GM10847 (cell line): ENCODE data around the gene FBXW11.

Experiments used
- POLR2A ChIP-seq: IDR thresholded peaks from 2 replicates; pipeline ENCODE4 v1.6.1; 2011; ENCODE audit not compliant: insufficient read length; ENCODE audit errors: extremely low read depth

Gene FBXW11

DNA sequence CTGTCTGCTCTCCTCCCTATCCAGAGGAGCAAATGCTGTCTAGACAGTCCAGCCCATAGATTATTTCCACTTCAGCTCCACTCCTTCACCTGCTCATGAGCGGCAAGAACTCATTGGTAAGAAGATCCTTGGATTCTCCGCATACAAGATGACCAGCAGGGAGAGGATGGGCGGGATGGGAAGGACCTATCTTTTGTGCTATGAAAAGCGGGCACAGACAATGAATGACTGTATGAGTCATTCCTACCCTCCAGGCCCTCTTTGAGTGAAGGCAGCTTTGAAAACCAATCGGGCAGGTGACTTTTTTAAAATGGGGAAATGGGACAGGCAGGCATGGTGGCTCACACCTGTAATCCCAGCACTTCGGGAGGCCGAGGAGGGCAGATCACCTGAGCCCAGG lies 171.4 kb downstream of the FBXW11 start:
- TF ChIP-seq POLR2A: no peak

DNA sequence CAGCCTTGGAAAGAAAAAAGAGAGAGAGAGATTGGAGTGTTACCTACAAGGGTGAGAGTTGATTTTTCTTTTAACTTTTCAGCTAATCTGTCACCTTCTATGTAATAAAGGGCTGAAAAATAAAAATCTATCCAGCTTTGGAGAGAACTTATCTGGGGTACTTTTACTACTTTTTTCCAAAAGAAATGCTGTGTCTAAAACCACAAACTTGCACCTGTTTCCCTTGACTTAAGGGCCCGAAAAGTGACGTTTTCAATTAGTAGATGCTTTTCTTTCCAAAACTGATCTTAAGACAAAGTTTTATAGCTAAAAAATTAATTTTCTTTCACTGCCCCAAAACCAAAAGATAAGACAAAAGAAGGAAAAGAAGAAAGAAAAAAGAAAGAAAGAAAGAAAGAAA lies 172.0 kb downstream of the FBXW11 start:
- no peak for TF ChIP-seq POLR2A

DNA sequence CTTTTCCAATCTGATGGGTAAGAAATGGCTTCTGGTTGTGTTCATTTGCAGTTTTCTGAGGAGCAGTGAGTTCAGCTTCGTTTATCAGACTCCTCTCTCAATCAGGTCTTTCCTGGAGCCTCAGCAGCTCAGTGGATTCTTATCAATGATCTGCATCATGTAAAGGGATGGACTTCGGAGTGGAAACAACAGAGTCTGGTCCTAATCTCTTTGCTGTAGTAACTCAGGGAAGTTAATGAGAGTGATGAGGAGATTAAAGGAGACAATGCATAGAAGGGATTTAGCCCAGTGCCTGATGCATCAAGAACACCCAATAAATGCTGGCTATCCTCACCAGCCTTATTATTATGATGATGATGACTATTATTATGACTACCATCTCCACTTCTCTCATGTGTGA lies 173.7 kb downstream of the FBXW11 start:
- no peak for TF ChIP-seq POLR2A

DNA sequence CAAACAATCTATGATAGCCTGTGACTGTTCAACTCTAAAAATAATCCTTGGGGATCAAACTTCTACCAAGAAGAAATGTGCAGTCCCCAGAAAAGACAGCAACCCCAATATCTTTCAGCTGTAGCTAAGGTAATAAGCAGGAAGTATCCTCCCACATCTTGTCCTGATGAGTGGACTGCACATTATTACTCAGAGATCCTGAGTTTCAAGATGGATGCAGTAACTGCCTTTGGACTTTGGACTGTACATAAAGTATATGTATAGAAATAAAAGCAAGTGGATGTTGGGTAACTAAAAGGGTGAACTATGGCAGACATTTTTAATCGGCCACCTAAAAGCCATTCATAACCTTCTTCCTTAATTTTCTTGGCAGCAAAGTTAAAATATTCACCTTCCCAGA lies 175.8 kb downstream of the FBXW11 start:
- TF ChIP-seq POLR2A: no peak

DNA sequence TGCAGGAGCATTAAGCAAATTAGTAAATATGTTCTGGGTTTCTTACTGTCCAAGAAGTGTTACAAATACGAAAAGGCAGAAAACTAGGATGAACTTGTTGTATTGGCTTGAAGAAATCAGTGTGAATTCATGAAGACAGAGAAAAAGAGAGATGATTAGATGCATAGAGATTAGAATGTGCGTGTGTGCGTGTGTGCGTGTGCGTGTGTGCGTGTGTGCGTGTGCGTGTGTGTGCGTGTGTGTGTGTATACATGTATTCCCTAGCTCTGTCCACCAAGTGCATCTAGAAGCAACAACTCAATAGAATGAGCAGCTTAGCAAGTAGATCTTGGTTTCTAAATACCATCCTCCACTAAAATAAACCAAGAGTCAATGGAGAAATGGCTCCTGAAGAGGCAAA lies 179.3 kb downstream of the FBXW11 start:
- no peak for TF ChIP-seq POLR2A

DNA sequence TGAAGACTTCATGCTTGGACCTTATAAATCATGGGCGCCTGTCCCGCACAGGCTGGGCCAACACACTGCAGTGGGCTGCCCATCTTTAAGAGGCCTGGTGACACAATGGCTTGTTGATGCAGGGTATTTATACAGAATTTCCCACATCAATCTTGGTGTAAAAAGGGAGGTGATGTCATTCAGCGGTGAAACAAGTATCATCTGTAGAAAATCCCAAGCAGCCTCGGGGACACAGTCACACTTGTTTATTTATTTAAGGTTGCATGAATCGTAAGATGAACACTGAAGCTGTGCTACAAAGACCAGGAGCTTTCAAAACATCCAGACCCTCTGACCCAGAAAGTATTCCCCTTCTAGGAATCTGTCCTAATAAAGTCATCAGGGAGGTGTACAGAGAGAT lies 180.3 kb downstream of the FBXW11 start:
- no peak for TF ChIP-seq POLR2A

DNA sequence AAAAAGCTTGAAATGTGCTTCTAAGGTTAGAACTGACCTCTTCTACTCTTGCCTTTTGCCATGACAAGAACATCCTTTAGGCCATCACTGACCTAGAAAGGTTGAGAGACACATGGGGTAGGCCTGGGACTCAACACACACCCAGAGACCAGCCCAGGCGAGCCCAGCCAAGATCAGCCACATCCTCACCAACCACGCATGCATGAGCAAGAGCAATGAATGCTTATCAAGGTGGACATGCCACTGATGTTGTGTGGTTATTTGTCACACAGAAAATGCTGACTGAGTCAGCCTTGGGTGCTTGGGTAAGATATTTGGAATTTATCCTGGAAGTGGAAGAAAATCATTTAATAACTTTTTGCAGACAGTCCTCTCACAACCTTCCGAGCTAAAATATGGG lies 181.4 kb downstream of the FBXW11 start:
- no peak for TF ChIP-seq POLR2A

DNA sequence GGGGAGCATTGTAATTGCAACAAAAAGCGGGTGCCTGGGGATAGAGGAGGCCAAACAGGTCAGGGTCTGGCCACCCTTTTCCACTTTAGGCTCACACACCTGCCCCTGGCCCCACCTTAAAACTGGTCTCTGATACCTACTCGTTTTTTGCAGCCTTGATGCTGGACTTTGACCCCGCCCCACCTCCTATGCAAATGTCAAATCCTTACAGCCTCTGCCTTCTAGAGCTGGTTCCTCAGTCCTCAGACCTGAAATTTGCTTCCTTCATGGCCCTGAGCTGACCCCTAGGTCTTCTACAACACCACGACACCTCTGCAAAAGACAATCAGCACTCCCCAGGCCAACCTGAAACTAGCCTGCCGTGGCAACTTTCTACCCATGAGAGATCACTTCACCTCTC lies 183.2 kb downstream of the FBXW11 start:
- no peak for TF ChIP-seq POLR2A

DNA sequence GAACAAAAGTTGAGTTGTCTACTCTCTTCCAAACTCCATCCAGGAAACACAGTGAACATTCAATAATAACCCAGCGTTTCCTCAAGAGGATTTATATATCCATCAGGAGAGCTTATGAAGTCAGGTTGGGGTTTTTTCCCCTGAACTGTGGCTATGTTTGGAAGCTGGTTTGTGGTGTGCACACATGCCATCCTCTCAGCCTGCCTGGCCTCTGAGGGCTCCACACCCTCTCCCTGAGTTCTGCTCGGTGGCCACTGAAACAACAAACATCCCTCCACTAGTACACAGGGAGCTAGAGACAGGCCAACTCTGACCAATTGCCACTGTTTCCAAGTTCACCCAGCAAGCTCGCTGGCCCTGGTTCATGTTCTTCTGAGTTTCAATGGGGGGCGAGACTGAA lies 185.2 kb downstream of the FBXW11 start:
- no peak for TF ChIP-seq POLR2A

DNA sequence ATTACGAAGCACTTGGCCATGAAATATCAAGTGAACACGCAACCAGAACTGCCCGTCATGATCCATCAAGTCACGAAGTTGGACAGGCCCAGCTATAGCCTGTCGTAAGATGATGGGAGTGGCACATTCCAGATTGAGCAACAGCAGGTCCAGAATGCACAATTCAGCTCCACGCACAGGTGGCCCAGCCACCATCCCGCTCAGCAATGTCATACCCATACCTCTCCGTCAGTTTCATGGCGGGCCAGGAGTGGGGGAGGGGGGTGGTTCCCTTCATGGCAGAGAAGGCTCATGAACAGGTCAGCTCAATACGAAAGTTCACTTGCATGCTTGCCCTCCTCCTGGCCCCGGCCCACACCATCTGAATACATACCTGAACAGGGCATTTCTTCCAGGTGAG lies 185.9 kb downstream of the FBXW11 start:
- TF ChIP-seq POLR2A: no peak

DNA sequence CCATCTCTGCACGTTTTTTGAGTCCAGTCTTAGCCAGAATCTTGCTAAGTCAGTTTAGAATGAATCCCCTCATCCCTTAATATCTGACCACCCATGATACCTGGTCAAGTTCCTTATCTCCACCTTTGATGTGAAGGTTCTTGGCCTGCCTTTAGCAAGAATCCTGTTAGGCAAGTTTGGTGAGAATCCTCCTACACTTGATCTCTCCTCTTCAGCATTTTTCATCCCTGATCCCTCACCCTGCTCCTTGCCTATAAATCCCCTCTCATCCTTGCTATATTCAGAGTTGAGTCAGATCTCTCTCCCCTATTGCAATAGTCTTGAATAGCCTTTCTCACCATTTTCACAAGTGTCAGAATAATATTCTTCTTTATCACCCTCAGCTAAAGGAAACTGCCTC lies 189.8 kb downstream of the FBXW11 start:
- TF ChIP-seq POLR2A: no peak

DNA sequence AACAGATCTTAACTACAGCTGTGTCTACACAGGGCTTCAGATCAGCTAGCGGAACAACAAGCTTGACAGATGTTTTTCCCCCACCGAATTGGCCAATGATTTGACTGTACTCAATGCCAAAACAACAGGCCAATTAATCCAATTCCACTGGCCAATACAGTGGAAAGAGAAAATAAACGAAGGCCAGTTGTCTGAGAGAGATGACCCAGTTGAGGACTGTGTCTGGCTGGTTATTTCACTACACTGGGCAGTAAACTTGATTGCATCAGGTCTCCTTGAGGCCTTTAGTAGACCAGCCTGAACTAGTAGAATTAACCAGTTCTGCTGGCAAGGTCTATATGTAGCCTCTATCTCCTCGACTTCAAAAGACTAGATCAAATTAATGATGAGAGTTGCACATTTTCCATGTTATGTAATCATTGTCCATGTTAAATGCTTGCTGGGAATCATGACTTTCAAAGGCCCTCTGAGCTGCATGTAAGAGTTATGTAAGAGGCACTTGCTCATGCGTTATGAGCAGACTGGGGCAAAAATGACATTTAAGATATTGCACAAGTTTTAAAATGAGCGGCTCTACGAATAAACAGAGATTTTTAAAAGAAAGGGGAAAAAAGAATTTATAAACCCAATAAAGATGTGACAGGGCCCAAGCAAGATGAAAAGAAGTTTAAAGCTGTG lies 192.5 kb downstream of the FBXW11 start:
- TF ChIP-seq POLR2A: no peak

DNA sequence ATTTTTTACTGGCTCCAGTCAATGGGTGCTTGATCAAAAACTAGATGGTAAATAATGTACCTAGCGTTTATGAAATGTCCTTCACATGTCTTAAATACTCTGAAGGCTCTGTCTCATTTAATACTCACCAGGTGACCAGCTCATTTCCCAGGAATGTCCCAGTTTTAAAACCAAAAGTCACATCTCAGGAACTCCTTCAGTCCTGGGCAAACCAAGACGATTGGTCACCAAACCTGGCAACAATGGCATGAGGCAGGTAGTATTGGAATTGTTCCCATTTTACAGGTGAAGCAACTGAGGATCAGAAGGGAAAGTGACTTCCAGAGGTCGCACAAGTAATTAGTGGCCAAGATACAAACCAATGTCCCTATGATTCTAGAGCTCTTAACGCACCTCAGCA lies 193.2 kb downstream of the FBXW11 start:
- no peak for TF ChIP-seq POLR2A
